SK-N-MC (cell line): ENCODE data around the gene RIMS3.

Source experiments
- EZH2 ChIP-seq: fragments of 200-600 bp; sonication (generic); IDR thresholded peaks from one replicate; pipeline ENCODE4 v1.6.1; 2017; ENCODE audit warnings: antibody characterized with exemption
- POLR2AphosphoS5 ChIP-seq: IDR thresholded peaks from 2 replicates; pipeline ENCODE4 v1.6.1; 2012; ENCODE audit warnings: mild to moderate bottlenecking, low read depth, low read length, borderline replicate concordance

DNA sequence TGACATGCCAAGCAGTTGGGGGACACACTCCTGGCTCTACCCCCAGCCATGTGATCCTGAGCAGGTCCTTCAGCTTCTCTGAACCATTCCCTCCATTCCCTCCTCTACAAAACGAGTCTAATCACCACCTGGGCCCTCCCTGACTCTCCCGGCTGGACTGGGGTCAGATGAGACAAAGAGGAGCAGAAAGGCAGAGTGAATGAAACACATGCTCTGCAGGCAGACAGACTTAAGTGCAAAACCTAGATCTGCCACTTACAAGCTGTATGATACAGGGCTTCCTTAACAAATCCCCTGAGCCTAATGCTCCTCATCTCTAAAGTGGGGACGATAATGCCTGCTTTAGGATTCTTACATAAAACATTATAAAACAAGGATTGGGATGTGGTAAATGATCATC is 17.3 kb downstream of the RIMS3 start:
- TF ChIP-seq POLR2AphosphoS5 (no peak), EZH2 (no peak)
